Ovary (tissue), 9 donors: Measurements from ENCODE around the gene NAV2. TPM values are rescaled to one million over a fixed set of nuclear protein-coding genes. Genes with fewer than 3 reads are reported as not detected.
A peak's percentile ranks its signal among the peaks of the same experiment; 100 is the strongest.

Experiments used
- DNase-seq, 5 donors: peaks; one replicate each; pipeline ENCODE4 v3.0.0-alpha.2; 2019 to 2020
- H3K27ac ChIP-seq, 2 donors: fragments of 200-600 bp; one replicate each; pipeline versions ENCODE4 v1.5.1 to v1.8.0; 2019 to 2022
- H3K27me3 ChIP-seq: fragments of 200-600 bp; one replicate; pipeline ENCODE4 v1.8.0; 2022
- H3K36me3 ChIP-seq: fragments of 200-600 bp; sonication (generic); one replicate; pipeline ENCODE4 v1.5.1; 2019
- H3K4me1 ChIP-seq: one replicate; pipeline ENCODE4 v1.8.1; 2013; ENCODE audit warnings: mild to moderate bottlenecking, moderate library complexity; ENCODE audit not compliant: insufficient read depth
- H3K4me3 ChIP-seq: fragments of 200-600 bp; sonication (generic); one replicate; pipeline ENCODE4 v1.5.1; 2017
- H3K9me3 ChIP-seq, 2 donors: fragments of 200-600 bp in 1 of 2; sonication (generic) in 1 of 2; one replicate each; pipeline versions ENCODE4 v1.5.1 to v1.8.1; 2013 to 2019; ENCODE audit warnings: mild to moderate bottlenecking in 1 of 2, moderate library complexity in 1 of 2
- CTCF ChIP-seq, 3 donors: fragments of 450-650 bp in 2 of 3; fragments of 200-600 bp in 1 of 3; IDR thresholded peaks; one replicate each; pipeline versions ENCODE4 v1.5.1 to v1.8.0; 2016 to 2022; ENCODE audit warnings: antibody characterized with exemption in 3 of 3, mild to moderate bottlenecking in 1 of 3
- EP300 ChIP-seq: sonication (generic); formaldehyde crosslinking; IDR thresholded peaks from one replicate; pipeline ENCODE4 v1.6.1; 2017; ENCODE audit warnings: antibody characterized with exemption
- POLR2A ChIP-seq: fragments of 450-650 bp; IDR thresholded peaks from one replicate; pipeline ENCODE4 v1.6.1; 2017; ENCODE audit warnings: antibody characterized with exemption, mild to moderate bottlenecking, moderate library complexity
- WGBS, 3 donors: extraction: QIAGEN DNeasy Blood & Tissue Kit in 1 of 3; methylation state at CpG; one replicate each; pipeline versions ENCODE4 v1.1.5 to v1.1.7; 2013 to 2017; 5-methylcytosine and 5-hydroxymethylcytosine counted together
- intact Hi-C, 4 donors: fragments of 100-400 bp; cut with DNase I; formaldehyde crosslinking; loops; one replicate each; pipeline versions ENCODE4 v1.11.0 to v1.15.1; 2022 to 2023
- polyA plus RNA-seq, 2 donors: library from polyadenylated mRNA; stranded (reverse); fragments of 200-250 nt in 1 of 2; fragments of 350-450 nt in 1 of 2; fragmentation: Illumina TruSeq in 1 of 2; extraction: RNeasy Lipid Tissue Mini Kit (QIAGEN cat#74804) in 1 of 2; gene quantifications; one replicate each; pipeline ENCODE4 v1.2.3, GENCODE V29; 2013 to 2014
- total RNA-seq, 7 donors: library from RNA; depleted of rRNA in 2 of 7; stranded (reverse); fragments of >200 nt in 2 of 7; fragmentation: NEBNext Ultra II Directional in 3 of 7; extraction: Animal tissue kit (Norgen Biotek cat#: 25700) in 3 of 7; gene quantifications; one replicate each; pipeline versions ENCODE4 v1.1.0 to v1.2.4, GENCODE V29; 2016 to 2023
- donor health status: DM: no; HTN: no; CAD: no; lungs with moderate emphysema.
- donor health status: DM: no; HTN: no; CAD: no.
- donor health status: Bipolar disorder and iron deficiency.
- donor health status: DM: yes; HTN: yes; CAD: no.
- donor health status: DM: no; HTN: no; CAD: no.
- donor health status: DM: yes; HTN: yes; CAD: no.

Gene NAV2
- total and polyA plus RNA-seq, 9 donors: 2.9 to 14.1 (median 7.8) TPM

- Histone ChIP-seq H3K36me3 (no peaks in the 10 kb centered on the region), H3K4me3 (no peak overlapping the region), H3K27ac (no peak overlapping the region), H3K9me3 (no peaks in the 10 kb centered on the region), H3K27me3 (no peaks in the 10 kb centered on the region), H3K4me1 (peaks cover 16% of the 10 kb centered on the region)
- intact Hi-C loops: no loop called here
- TF ChIP-seq EP300: no peak
- no peak for TF ChIP-seq CTCF (IDR thresholded peaks at IDR 0.05)
- no peak for TF ChIP-seq POLR2A
- 23 to 55% (median 24%) methylated on average over 3 of the region's 3 CpGs for WGBS, 3 donors
- peak in 1 of 5 donors; percentile 32 for DNase-seq
Measured at GRCh38 chr11:19934828-19935259, 222.2 kb downstream of the NAV2 start.

- Histone ChIP-seq H3K27ac (no peak overlapping the region), H3K36me3 (no peaks in the 10 kb centered on the region), H3K4me3 (no peak overlapping the region), H3K4me1 (peaks cover 16% of the 10 kb centered on the region), H3K9me3 (no peaks in the 10 kb centered on the region), H3K27me3 (no peaks in the 10 kb centered on the region)
- 18 to 35% (median 23%) methylated on average over 4 of the region's 4 CpGs for WGBS, 3 donors
- no peak for TF ChIP-seq CTCF (IDR thresholded peaks at IDR 0.05)
- TF ChIP-seq POLR2A: no peak
- no peak for TF ChIP-seq EP300
- intact Hi-C loops: no loop called here
- no peak for DNase-seq
Measured at GRCh38 chr11:19935507-19935906, 222.9 kb downstream of the NAV2 start.

- peaks cover 14% of the 10 kb centered on the region for H3K4me1 ChIP-seq
- 91 to 92% (median 91%) methylated on average over 9 of the region's 9 CpGs for WGBS, 3 donors
- intact Hi-C loops: no loop called here
- no peak overlapping the region for H3K4me3 ChIP-seq
- TF ChIP-seq EP300 (no peak), POLR2A (no peak), CTCF (IDR thresholded peaks at IDR 0.05) (no peak)
- H3K27me3 ChIP-seq: no peaks in the 10 kb centered on the region
- no peaks in the 10 kb centered on the region for H3K36me3 ChIP-seq
- no peak overlapping the region for H3K27ac ChIP-seq
- DNase-seq: no peak
- H3K9me3 ChIP-seq: no peaks in the 10 kb centered on the region
Measured at GRCh38 chr11:19936461-19936860, 223.8 kb downstream of the NAV2 start.

DNA sequence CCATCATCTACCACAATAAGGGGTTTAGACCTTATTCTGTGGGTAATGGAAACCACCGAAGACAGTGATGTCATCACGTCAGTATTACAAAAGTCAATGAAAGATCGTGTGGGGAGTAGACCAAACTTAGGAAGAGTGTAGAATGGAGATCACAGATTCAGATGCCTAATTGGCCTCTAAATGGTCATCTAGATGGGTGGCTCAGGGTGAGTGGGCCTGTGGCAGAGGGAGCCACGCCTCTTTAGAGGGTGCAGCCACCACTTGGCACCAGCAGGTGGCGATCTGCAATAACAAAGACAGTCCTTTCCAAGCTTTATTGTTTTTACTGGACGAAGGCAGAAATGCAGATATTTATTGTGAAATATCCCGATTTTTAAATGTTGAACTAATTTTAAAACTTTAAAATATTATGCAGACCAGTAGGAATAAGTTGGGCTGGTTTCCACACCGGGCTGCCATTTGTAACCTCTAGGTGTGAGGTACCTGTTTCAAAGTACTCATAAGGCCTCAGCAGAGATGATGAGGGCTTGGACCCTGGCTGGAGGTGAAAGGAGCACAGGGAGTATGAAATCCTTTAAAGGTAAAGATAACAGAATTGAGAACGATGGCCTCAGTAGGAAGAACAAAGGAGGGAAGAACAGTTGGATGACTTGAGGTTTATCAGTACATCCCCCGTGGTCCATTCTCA, 225.7 kb downstream of the NAV2 start:
- intact Hi-C loops: no loop called here
- Histone ChIP-seq H3K27ac (no peak overlapping the region), H3K9me3 (no peaks in the 10 kb centered on the region), H3K4me3 (no peak overlapping the region), H3K36me3 (no peaks in the 10 kb centered on the region), H3K27me3 (no peaks in the 10 kb centered on the region), H3K4me1 (peaks cover 7% of the 10 kb centered on the region)
- no peak for TF ChIP-seq EP300
- peak in 2 of 3 donors; percentile 23 to 42 for TF ChIP-seq CTCF (IDR thresholded peaks at IDR 0.05)
- TF ChIP-seq POLR2A: no peak
- peak in 2 of 5 donors; percentile 44 to 62 for DNase-seq
- 60 to 64% (median 64%) methylated on average over 10 of the region's 10 CpGs for WGBS, 3 donors
